Small intestine (tissue), 7 donors: ENCODE data around the gene USF1. TPM values are rescaled to one million over a fixed set of nuclear protein-coding genes. Genes with fewer than 3 reads are reported as not detected.
"Not testable (repeated sequence)": the region's sequence is repeated elsewhere in the genome, so short reads cannot be mapped to it uniquely, and the experiment has no call there.

ENCODE experiments used
- DNase-seq, 2 donors: peaks; one replicate each; pipeline versions ENCODE4 v3.0.0 to v3.0.0-alpha.2; 2013
- FAIRE-seq: peaks from 2 replicates; lab custom pipeline; 2012; peaks lifted over from hg19 to GRCh38; lab: Jason Lieb, UNC
- H3K27ac ChIP-seq, 3 donors: one replicate each; pipeline ENCODE4 v1.5.1; 2013; ENCODE audit warnings: low read length in 2 of 3, mild to moderate bottlenecking in 2 of 3, control low read depth in 1 of 3, inconsistent platforms in 1 of 3, low read depth in 1 of 3, moderate library complexity in 1 of 3
- H3K27me3 ChIP-seq, 3 donors: one replicate each; pipeline ENCODE4 v1.6.1; 2013; ENCODE audit warnings: low read length in 3 of 3, inconsistent platforms in 1 of 3; ENCODE audit not compliant: control insufficient read depth in 3 of 3, insufficient read depth in 3 of 3
- H3K36me3 ChIP-seq, 3 donors: one replicate each; pipeline ENCODE4 v1.6.1; 2013; ENCODE audit warnings: low read length in 3 of 3, inconsistent platforms in 1 of 3, low read depth in 1 of 3, mild to moderate bottlenecking in 1 of 3, moderate library complexity in 1 of 3; ENCODE audit not compliant: control insufficient read depth in 3 of 3, insufficient read depth in 2 of 3
- H3K4me1 ChIP-seq, 3 donors: one replicate each; pipeline ENCODE4 v1.6.1; 2013; ENCODE audit warnings: low read length in 2 of 3, inconsistent platforms in 1 of 3, low read depth in 1 of 3, mild to moderate bottlenecking in 1 of 3, moderate library complexity in 1 of 3; ENCODE audit not compliant: control insufficient read depth in 3 of 3, insufficient read depth in 2 of 3
- H3K4me3 ChIP-seq, 3 donors: one replicate each; pipeline ENCODE4 v1.5.1; 2013; ENCODE audit warnings: low read length in 3 of 3, control low read depth in 1 of 3, inconsistent platforms in 1 of 3, low read depth in 1 of 3, mild to moderate bottlenecking in 1 of 3, moderate library complexity in 1 of 3
- H3K9me3 ChIP-seq, 2 donors: one replicate each; pipeline ENCODE4 v1.6.1; 2013; ENCODE audit warnings: low read depth in 1 of 2, low read length in 1 of 2; ENCODE audit not compliant: control insufficient read depth in 2 of 2, insufficient read depth in 1 of 2
- WGBS, 3 donors: extraction: QIAGEN DNeasy Blood & Tissue Kit; methylation state at CpG; one replicate each; pipeline ENCODE4 v1.1.7; 2013; 5-methylcytosine and 5-hydroxymethylcytosine counted together
- polyA plus RNA-seq, 4 donors: library from polyadenylated mRNA; stranded (reverse) in 3 of 4; unstranded in 1 of 4; fragments of 200-250 nt in 3 of 4; fragments of 120-200 nt in 1 of 4; gene quantifications; one replicate each; pipeline versions ENCODE4 v1.2.1 to v1.2.3, GENCODE V29; 2013
- donor health status: healthy with polysubstance abuse.
- donor health status: control.
- donor health status: control.
- donor health status: Bipolar disorder and iron deficiency.
- donor health status: healthy.

USF1 gene
- polyA plus RNA-seq, 4 donors: 48.2 to 123 (median 84.8) TPM

DNA sequence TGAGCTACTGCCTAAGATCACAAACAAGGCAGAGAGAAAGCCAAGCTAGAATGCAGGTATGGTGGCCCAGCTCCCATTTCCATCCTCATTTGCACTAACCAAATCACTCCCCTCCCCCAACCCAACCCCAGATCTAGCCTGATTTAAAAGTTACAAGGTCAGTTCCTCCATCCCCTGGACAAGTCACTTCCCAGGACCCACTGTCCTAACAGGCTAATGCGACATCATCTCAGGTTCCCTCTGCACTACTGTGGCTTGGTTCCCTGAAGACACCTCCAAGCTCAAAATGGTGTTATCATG lies 27.2 kb downstream of the USF1 start:
- H3K9me3 ChIP-seq: no peaks in the 10 kb centered on the region
- H3K36me3 ChIP-seq: peaks cover 0 to 5% (median 0%) of the 10 kb centered on the region in 3 donors
- peak overlapping the region in 2 of 3 donors; percentile 61 to 63 for H3K4me3 ChIP-seq
- peak overlapping the region; percentile 74 to 93 (median 84) for H3K27ac ChIP-seq
- H3K27me3 ChIP-seq: peaks cover 0 to 3% (median 0%) of the 10 kb centered on the region in 3 donors
- WGBS, 3 donors: 83 to 93% (median 92%) methylated on average over 1 of the region's 1 CpG
- FAIRE-seq: no peak
- peaks cover 0 to 45% (median 6%) of the 10 kb centered on the region in 3 donors for H3K4me1 ChIP-seq
- DNase-seq: no peak

DNA sequence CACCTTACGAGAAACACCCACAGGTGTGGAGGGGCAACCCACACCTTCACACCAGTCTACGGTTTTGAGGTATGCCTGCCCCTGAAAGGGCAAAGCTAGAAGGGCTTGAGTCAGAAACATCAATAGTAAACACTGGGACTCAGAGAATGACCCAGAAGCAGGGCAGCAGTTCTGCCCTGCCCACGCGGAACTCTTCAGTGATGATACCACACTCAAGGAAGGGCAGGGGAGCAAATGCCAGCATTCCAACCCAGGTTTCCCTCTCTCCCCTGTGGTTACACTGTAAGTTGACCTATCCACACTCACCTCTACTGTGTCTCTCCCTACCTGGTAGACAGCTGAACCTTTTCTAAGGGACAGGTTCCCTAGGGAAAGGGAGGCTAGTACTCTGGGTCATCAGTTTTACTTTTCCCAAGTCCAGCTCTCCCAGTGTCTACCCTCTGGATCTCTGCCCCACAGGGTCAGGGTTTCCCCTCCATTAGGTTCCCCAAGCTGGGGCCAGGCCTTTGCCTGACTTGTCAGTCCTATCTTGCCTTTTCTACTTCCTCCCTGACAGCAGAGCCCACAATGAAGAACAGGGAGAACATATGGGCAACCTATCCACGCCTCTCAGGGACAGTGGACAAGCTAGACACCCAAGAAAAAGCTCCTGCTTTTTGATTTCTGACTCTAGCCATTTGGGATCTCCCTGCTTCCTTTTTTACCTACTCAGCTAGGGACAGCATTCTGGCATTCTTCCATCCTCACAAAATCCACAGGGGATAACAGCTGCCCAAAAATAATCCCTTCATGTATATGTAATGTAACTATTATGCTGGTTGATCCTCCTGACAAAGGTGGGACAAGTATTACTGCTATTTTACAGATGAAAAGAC lies 27.8 kb downstream of the USF1 start:
- peaks cover 0 to 7% (median 0%) of the 10 kb centered on the region in 3 donors for H3K36me3 ChIP-seq
- H3K4me1 ChIP-seq: peaks cover 3 to 51% (median 10%) of the 10 kb centered on the region in 3 donors
- DNase-seq (peak in 1 of 2 donors; percentile 52), FAIRE-seq (no peak)
- 40 to 70% (median 60%) methylated on average over 5 of the region's 5 CpGs for WGBS, 3 donors
- H3K4me3 ChIP-seq: peak overlapping the region in 2 of 3 donors; percentile 61 to 63
- H3K27ac ChIP-seq: peak overlapping the region; percentile 74 to 93 (median 84)
- H3K9me3 ChIP-seq: no peaks in the 10 kb centered on the region
- peaks cover 0 to 3% (median 0%) of the 10 kb centered on the region in 3 donors for H3K27me3 ChIP-seq

DNA sequence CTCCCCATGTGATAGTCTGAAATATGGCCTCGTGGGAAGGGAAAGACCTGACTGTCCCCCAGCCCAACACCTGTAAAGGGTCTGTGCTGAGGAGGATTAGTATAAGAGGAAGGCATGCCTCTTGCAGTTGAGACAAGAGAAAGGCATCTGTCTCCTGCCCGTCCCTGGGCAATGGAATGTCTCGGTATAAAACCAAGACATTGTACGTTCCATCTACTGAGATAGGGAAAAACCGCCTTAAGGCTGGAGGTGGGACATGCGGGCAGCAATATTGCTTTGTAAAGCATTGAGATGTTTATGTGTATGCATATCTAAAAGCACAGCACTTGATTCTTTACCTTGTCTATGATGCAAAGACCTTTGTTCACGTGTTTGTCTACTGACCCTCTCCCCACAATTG lies 28.6 kb downstream of the USF1 start:
- H3K36me3 ChIP-seq, FAIRE-seq, H3K9me3 ChIP-seq, H3K4me3 ChIP-seq, DNase-seq, H3K27me3 ChIP-seq: not testable (repeated sequence)
- WGBS, 3 donors: 53 to 65% (median 56%) methylated on average over 5 to 6 of the region's 7 CpGs
- H3K27ac ChIP-seq: peak overlapping the region; percentile 38 to 93 (median 74)
- peaks cover 4 to 57% (median 14%) of the 10 kb centered on the region in 3 donors for H3K4me1 ChIP-seq

DNA sequence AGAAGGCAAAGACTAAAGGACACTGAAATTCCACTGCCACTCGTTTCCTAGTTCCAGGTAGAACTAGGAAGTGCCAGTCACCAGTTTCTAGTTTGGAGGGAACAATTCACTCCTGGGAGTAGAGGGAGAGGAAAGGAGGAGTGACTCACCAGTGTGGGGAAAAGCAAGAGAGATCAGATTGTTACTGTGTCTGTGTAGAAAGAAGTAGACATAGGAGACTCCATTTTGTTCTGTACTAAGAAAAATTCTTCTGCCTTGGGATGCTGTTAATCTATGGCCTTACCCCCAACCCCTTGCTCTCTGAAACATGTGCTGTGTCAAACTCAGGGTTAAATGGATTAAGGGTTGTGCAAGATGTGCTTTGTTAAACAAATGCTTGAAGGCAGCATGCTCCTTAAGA lies 29.1 kb downstream of the USF1 start:
- H3K4me3 ChIP-seq, FAIRE-seq, H3K27me3 ChIP-seq, H3K36me3 ChIP-seq, H3K9me3 ChIP-seq: not testable (repeated sequence)
- Histone ChIP-seq H3K4me1 (peaks cover 4 to 62% (median 17%) of the 10 kb centered on the region in 3 donors), H3K27ac (peak overlapping the region; percentile 18 to 99 (median 47))
- 24 to 42% (median 34%) methylated on average over 1 of the region's 1 CpG for WGBS, 3 donors
- peak; percentile 70 to 90 for DNase-seq

DNA sequence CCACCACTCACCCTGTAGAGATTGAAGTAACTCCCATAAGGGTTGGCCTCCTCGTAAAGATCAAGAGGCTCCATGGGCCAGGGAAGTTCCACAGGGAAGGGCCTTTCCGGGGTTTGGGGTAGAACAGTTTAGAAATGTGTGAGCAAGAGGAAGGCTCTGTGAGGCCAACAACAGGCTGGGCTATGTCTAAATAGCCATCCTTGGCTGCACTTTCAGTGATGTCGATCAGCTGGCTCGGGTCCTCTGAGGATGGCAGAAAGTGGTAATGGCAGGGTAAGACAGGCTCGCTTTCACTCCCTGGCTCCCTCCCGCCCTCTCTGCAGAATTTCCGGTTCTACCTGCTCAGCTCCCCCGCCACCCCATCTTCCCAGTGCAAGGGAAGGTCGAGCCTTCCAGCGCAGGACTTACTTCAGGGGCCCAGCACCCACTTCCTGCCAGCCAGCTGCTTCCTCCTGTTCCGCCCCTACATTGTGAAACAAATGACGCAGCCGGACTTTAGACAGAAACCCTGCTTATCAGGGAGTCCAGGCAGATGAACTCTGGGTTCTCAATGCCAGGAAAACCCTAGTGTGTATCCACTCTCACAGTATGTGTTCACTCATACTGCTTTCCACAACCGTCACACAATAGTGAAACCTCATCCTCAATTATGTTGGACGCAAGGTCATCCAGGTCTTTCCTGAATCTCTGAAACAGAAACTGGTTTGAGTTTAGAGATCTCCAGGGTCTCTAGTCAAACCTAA lies 32.1 kb downstream of the USF1 start:
- Histone ChIP-seq H3K4me1 (peaks cover 4 to 64% (median 17%) of the 10 kb centered on the region in 3 donors), H3K36me3 (peaks cover 0 to 23% (median 0%) of the 10 kb centered on the region in 3 donors), H3K4me3 (peak overlapping the region in 2 of 3 donors; percentile 2 to 37), H3K9me3 (no peaks in the 10 kb centered on the region), H3K27me3 (no peaks in the 10 kb centered on the region), H3K27ac (peak overlapping the region; percentile 93 to 99 (median 95))
- FAIRE-seq: no peak
- peak; percentile 99 to 100 for DNase-seq
- 3 to 15% (median 3%) methylated on average over 15 of the region's 15 CpGs for WGBS, 3 donors

DNA sequence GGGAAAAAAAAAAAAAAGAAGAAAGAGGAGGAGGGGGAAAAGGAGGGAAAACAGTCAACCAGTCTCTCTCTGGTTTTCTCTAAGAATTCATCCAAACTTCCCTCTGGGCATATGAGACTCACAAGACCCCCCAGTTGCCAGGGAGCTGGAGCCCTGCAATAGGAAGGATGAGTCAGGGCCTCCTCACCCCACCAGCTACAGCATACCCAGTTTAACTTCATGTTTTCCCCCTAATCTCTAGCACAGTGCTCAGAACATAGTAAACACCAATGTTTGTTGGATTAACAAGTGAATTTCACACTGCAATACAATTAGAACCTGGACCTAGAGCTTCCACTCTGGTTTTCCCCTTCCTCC lies 32.7 kb downstream of the USF1 start:
- Histone ChIP-seq H3K27me3 (no peaks in the 10 kb centered on the region), H3K27ac (peak overlapping the region; percentile 93 to 99 (median 95)), H3K9me3 (no peaks in the 10 kb centered on the region), H3K4me1 (peaks cover 4 to 59% (median 16%) of the 10 kb centered on the region in 3 donors), H3K4me3 (peak overlapping the region in 2 of 3 donors; percentile 2 to 37), H3K36me3 (peaks cover 0 to 26% (median 0%) of the 10 kb centered on the region in 3 donors)
- DNase-seq: no peak
- FAIRE-seq: no peak

DNA sequence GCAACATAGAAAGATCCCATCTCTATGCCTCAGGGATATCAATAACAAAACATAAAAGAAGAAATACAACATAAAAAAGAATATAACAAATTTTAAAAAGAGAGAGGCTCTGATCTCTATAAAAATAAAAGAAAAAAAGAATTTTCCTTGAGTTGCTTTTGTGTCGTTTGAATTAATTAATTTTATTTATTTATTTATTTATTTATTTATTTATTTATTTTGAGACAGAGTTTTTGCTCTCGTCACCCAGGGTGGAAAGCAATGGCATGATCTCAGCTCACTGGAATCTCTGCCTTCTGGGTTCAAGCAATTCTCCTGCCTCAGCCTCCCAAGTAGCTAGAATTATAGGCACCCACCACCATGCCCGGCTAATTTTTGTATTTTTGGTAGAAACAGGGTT lies 33.4 kb downstream of the USF1 start:
- H3K4me3 ChIP-seq: no peak overlapping the region
- peaks cover 0 to 25% (median 0%) of the 10 kb centered on the region in 3 donors for H3K36me3 ChIP-seq
- H3K27ac ChIP-seq: peak overlapping the region; percentile 27 to 99 (median 93)
- 67 to 91% (median 86%) methylated on average over 3 of the region's 3 CpGs for WGBS, 3 donors
- peaks cover 4 to 53% (median 11%) of the 10 kb centered on the region in 3 donors for H3K4me1 ChIP-seq
- H3K27me3 ChIP-seq: no peaks in the 10 kb centered on the region
- H3K9me3 ChIP-seq: no peaks in the 10 kb centered on the region
- DNase-seq (no peak), FAIRE-seq (no peak)

DNA sequence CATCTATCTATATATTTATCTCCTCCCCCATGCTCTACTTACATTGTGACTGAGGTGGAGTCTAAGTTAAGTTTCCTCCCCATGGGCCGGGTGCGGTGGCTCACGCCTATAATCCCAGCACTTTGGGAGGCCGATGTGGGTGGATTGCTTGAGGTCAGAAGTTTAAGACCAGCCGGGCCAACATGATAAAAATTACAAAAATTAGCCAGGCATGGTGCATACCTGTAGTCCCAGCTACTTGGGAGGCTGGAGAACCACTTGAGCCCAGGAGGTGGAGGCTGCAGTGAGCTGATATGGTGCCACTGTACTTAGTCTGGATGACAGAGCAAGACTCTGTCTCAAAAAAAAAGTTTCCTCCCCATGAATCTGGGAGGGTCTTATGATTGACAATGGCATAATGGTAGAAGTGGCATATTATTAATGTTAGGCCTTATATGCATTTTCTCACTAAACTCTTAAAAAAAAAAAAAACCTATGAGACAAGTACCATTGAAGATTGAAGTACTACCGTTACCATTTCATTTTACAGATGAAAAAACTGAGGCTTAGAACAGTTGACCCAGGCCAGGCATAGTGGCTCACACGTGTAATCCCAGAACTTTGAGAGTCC lies 36.1 kb downstream of the USF1 start:
- H3K27me3 ChIP-seq: no peaks in the 10 kb centered on the region
- H3K9me3 ChIP-seq: no peaks in the 10 kb centered on the region
- DNase-seq (no peak), FAIRE-seq (no peak)
- H3K4me1 ChIP-seq: peaks cover 4 to 36% (median 11%) of the 10 kb centered on the region in 3 donors
- peaks cover 0 to 35% (median 0%) of the 10 kb centered on the region in 3 donors for H3K36me3 ChIP-seq
- no peak overlapping the region for H3K27ac ChIP-seq
- WGBS, 3 donors: 72 to 80% (median 75%) methylated on average over 7 of the region's 7 CpGs
- H3K4me3 ChIP-seq: no peak overlapping the region
